Kidney (tissue), 14 donors: Measurements from ENCODE around the gene KCNA1. TPM values are rescaled to one million over a fixed set of nuclear protein-coding genes. Genes with fewer than 3 reads are reported as not detected.

ENCODE experiments used
- DNase-seq, 5 donors: peaks; one replicate each; pipeline ENCODE4 v3.0.0-alpha.2; 2013 to 2020
- FAIRE-seq: peaks from 2 replicates; lab custom pipeline; 2012; peaks lifted over from hg19 to GRCh38; lab: Jason Lieb, UNC
- H3K27ac ChIP-seq, 2 donors: one replicate each; pipeline ENCODE4 v1.7.0; 2013; ENCODE audit warnings: low read depth in 2 of 2, low read length in 2 of 2, inconsistent platforms in 1 of 2
- H3K27me3 ChIP-seq: one replicate; pipeline ENCODE4 v1.7.1; 2013; ENCODE audit warnings: low read length, inconsistent platforms; ENCODE audit not compliant: control insufficient read depth, insufficient read depth
- H3K36me3 ChIP-seq, 3 donors: one replicate each; pipeline versions ENCODE4 v1.7.0 to v1.7.1; 2013; ENCODE audit warnings: low read length in 3 of 3, control low read depth in 1 of 3, inconsistent platforms in 1 of 3; ENCODE audit not compliant: insufficient read depth in 3 of 3, control insufficient read depth in 2 of 3
- H3K4me1 ChIP-seq, 3 donors: one replicate each; pipeline versions ENCODE4 v1.7.0 to v1.7.1; 2013; ENCODE audit warnings: low read length in 3 of 3, inconsistent platforms in 1 of 3, low read depth in 1 of 3; ENCODE audit not compliant: control insufficient read depth in 2 of 3, insufficient read depth in 2 of 3
- H3K4me3 ChIP-seq, 3 donors: one replicate each; pipeline versions ENCODE4 v1.7.0 to v1.8.1; 2013; ENCODE audit warnings: low read length in 3 of 3, control low read depth in 1 of 3, inconsistent platforms in 1 of 3
- H3K9ac ChIP-seq, 3 donors: one replicate each; pipeline versions ENCODE4 v1.7.0 to v1.7.1; 2013; ENCODE audit warnings: low read length in 3 of 3, control low read depth in 1 of 3, inconsistent platforms in 1 of 3
- H3K9me3 ChIP-seq, 3 donors: one replicate each; pipeline versions ENCODE4 v1.7.0 to v1.7.1; 2013; ENCODE audit warnings: low read length in 3 of 3, control low read depth in 1 of 3, inconsistent platforms in 1 of 3; ENCODE audit not compliant: control insufficient read depth in 2 of 3, insufficient read depth in 1 of 3
- CTCF ChIP-seq: IDR thresholded peaks from 3 replicates; pipeline ENCODE4 v1.5.1; 2012; ENCODE audit warnings: mild to moderate bottlenecking, moderate library complexity, borderline replicate concordance; ENCODE audit not compliant: insufficient read depth; ENCODE audit errors: extremely low read depth
- intact Hi-C: fragments of 100-400 bp; cut with DNase I; formaldehyde crosslinking; loops from one replicate; pipeline ENCODE4 v1.11.1; 2022
- polyA plus RNA-seq: library from polyadenylated mRNA; stranded (reverse); fragments of 350-450 nt; fragmentation: Illumina TruSeq; extraction: RNeasy Lipid Tissue Mini Kit (QIAGEN cat#74804); gene quantifications from one replicate; pipeline ENCODE4 v1.2.3, GENCODE V29; 2014; ENCODE audit warnings: low read depth, low replicate concordance; ENCODE audit not compliant: insufficient read depth
- total RNA-seq: library from RNA; stranded (reverse); fragmentation: NEBNext Ultra II Directional; extraction: Animal tissue kit (Norgen Biotek cat#: 25700); gene quantifications from one replicate; pipeline ENCODE4 v1.2.1, GENCODE V29; 2021
- donor health status: control.
- donor health status: control.
- donor health status: control.
- donor health status: control.
- donor health status: control.
- donor health status: DM: yes; HTN: yes; CAD: no.
- donor health status: Normal renal cell carcinoma (clear cell type).

Gene KCNA1
- total and polyA plus RNA-seq, 2 donors from 2014 or later = not detected

DNA sequence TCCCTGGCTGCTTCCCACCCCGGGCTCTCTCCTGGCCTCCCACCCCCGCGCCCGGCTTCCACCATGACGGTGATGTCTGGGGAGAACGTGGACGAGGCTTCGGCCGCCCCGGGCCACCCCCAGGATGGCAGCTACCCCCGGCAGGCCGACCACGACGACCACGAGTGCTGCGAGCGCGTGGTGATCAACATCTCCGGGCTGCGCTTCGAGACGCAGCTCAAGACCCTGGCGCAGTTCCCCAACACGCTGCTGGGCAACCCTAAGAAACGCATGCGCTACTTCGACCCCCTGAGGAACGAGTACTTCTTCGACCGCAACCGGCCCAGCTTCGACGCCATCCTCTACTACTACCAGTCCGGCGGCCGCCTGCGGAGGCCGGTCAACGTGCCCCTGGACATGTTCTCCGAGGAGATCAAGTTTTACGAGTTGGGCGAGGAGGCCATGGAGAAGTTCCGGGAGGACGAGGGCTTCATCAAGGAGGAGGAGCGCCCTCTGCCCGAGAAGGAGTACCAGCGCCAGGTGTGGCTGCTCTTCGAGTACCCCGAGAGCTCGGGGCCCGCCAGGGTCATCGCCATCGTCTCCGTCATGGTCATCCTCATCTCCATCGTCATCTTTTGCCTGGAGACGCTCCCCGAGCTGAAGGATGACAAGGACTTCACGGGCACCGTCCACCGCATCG is 1.8 kb downstream of the KCNA1 start:
- Histone ChIP-seq H3K4me3 (no peak overlapping the region), H3K27ac (no peak overlapping the region)
- no peak for FAIRE-seq

GRCh38 chr12:4914720-4915119 is 5.0 kb downstream of the KCNA1 start:
- Histone ChIP-seq H3K27ac (no peak overlapping the region), H3K9me3 (no peaks in the 10 kb centered on the region), H3K27me3 (peaks cover 27% of the 10 kb centered on the region), H3K4me3 (no peak overlapping the region), H3K4me1 (peaks cover 0 to 4% (median 0%) of the 10 kb centered on the region in 3 donors), H3K36me3 (no peaks in the 10 kb centered on the region), H3K9ac (no peak overlapping the region)
- intact Hi-C loops = no loop called here
- FAIRE-seq (no peak), DNase-seq (no peak)
- TF ChIP-seq CTCF = no peak

More for the DNA sequence above, 1.8 kb downstream of the KCNA1 start:
- TF ChIP-seq CTCF = no peak
- Histone ChIP-seq H3K9me3 (no peaks in the 10 kb centered on the region), H3K27me3 (peaks cover 36% of the 10 kb centered on the region), H3K4me1 (peaks cover 0 to 4% (median 0%) of the 10 kb centered on the region in 3 donors), H3K9ac (no peak overlapping the region), H3K36me3 (no peaks in the 10 kb centered on the region)
- intact Hi-C loops = no loop called here
- DNase-seq = peak in 2 of 5 donors; percentile 24 to 72

DNA sequence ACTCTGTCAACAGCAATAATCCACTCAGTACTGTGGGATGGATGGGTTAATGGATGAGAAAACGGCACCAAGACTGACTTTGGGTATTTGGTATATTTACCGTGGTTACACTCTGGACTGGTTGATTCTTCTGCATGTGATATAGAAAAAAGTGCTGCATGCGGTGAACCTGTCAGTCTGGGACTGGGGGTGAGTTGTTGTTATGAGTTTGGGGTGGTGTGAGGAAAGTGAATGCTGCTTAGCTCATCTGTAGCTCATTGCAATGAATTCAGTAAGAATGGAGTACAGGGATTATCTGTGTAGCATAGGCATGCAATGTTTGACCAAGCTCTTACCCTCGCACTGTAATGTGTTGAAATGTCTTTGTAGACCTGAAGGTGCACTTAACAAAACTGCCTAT is 6.0 kb downstream of the KCNA1 start:
- no peak for DNase-seq
- Histone ChIP-seq H3K9ac (no peak overlapping the region), H3K27me3 (peaks cover 23% of the 10 kb centered on the region), H3K9me3 (no peaks in the 10 kb centered on the region), H3K27ac (no peak overlapping the region), H3K4me3 (no peak overlapping the region), H3K36me3 (no peaks in the 10 kb centered on the region), H3K4me1 (no peaks in the 10 kb centered on the region)
- TF ChIP-seq CTCF = no peak
- FAIRE-seq = no peak
- intact Hi-C loops = no loop called here
